PFSK-1 (cell line): ENCODE measurements around the gene CSRNP2.

Experiments
- FOXP2 ChIP-seq: optimal IDR thresholded peaks from 2 replicates; pipeline ENCODE3; 2011; ENCODE audit warnings: borderline replicate concordance, control low read depth, inconsistent platforms; ENCODE audit not compliant: insufficient read depth; ENCODE audit errors: extremely low read length, extremely low read depth
- POLR2AphosphoS5 ChIP-seq: IDR thresholded peaks from 2 replicates; pipeline ENCODE4 v1.6.1; 2012; ENCODE audit warnings: low read depth, mild to moderate bottlenecking, control low read depth, low read length, moderate library complexity
- SIN3A ChIP-seq: IDR thresholded peaks from 2 replicates; pipeline ENCODE4 v1.6.1; 2012; ENCODE audit warnings: mild to moderate bottlenecking, low read length, moderate library complexity, borderline replicate concordance; ENCODE audit not compliant: insufficient read depth
- TAF1 ChIP-seq: IDR thresholded peaks from 2 replicates; pipeline ENCODE4 v1.6.1; 2012; ENCODE audit warnings: low read length, control low read depth, borderline replicate concordance; ENCODE audit not compliant: insufficient read depth
- TF ChIP-seq, protein P1 (sequence below), 2 experiments: IDR thresholded peaks; 2 replicates each; pipeline versions ENCODE4 v1.6.1 to v1.8.0; 2011 to 2012; ENCODE audit warnings: low read depth in 2 of 2, low read length in 2 of 2, control low read depth in 1 of 2, inconsistent platforms in 1 of 2, mild to moderate bottlenecking in 1 of 2, moderate library complexity in 1 of 2; ENCODE audit not compliant: insufficient read depth in 1 of 2

- TF ChIP-seq TAF1: no peak
- TF ChIP-seq, protein P1, sequence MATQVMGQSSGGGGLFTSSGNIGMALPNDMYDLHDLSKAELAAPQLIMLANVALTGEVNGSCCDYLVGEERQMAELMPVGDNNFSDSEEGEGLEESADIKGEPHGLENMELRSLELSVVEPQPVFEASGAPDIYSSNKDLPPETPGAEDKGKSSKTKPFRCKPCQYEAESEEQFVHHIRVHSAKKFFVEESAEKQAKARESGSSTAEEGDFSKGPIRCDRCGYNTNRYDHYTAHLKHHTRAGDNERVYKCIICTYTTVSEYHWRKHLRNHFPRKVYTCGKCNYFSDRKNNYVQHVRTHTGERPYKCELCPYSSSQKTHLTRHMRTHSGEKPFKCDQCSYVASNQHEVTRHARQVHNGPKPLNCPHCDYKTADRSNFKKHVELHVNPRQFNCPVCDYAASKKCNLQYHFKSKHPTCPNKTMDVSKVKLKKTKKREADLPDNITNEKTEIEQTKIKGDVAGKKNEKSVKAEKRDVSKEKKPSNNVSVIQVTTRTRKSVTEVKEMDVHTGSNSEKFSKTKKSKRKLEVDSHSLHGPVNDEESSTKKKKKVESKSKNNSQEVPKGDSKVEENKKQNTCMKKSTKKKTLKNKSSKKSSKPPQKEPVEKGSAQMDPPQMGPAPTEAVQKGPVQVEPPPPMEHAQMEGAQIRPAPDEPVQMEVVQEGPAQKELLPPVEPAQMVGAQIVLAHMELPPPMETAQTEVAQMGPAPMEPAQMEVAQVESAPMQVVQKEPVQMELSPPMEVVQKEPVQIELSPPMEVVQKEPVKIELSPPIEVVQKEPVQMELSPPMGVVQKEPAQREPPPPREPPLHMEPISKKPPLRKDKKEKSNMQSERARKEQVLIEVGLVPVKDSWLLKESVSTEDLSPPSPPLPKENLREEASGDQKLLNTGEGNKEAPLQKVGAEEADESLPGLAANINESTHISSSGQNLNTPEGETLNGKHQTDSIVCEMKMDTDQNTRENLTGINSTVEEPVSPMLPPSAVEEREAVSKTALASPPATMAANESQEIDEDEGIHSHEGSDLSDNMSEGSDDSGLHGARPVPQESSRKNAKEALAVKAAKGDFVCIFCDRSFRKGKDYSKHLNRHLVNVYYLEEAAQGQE (IDR thresholded peaks at IDR 0.05; ENCODE audit: insufficient read depth in 1 of 2, low read depth in 2 of 2, low read length in 2 of 2): no peak
- TF ChIP-seq FOXP2: no peak
- no peak for TF ChIP-seq SIN3A
- TF ChIP-seq POLR2AphosphoS5: no peak
Observed at GRCh38 chr12:51103977-51104376, 20.6 kb upstream of the CSRNP2 start.
